SK-N-SH (cell line): ENCODE measurements around the gene CPEB2.

Source experiments
- CTCF ChIP-seq: fragments of 200-600 bp; sonication (generic); IDR thresholded peaks from 2 replicates; pipeline ENCODE4 v1.6.1; 2017; ENCODE audit warnings: antibody characterized with exemption, mild to moderate bottlenecking, moderate library complexity
- ELF1 ChIP-seq: IDR thresholded peaks from 2 replicates; pipeline ENCODE4 v1.4.0; 2012
- EP300 ChIP-seq, 2 experiments: IDR thresholded peaks; 2 replicates each; pipeline versions ENCODE4 v1.4.0 to v1.6.1; 2012; ENCODE audit warnings: borderline replicate concordance in 1 of 2, low read depth in 1 of 2, low read length in 1 of 2
- MAX ChIP-seq: IDR thresholded peaks from 2 replicates; pipeline ENCODE4 v1.4.0; 2012; ENCODE audit warnings: low read depth
- POLR2AphosphoS5 ChIP-seq: IDR thresholded peaks from 2 replicates; pipeline ENCODE4 v1.6.1; 2012; ENCODE audit warnings: low read depth, low read length
- REST ChIP-seq: IDR thresholded peaks from 2 replicates; pipeline ENCODE4 v1.6.1; 2012; ENCODE audit warnings: mild to moderate bottlenecking, low read depth, low read length, moderate library complexity
- RXRA ChIP-seq: IDR thresholded peaks from 2 replicates; pipeline ENCODE4 v1.4.0; 2012; ENCODE audit warnings: low read depth, mild to moderate bottlenecking, borderline replicate concordance
- USF1 ChIP-seq: IDR thresholded peaks from 2 replicates; pipeline ENCODE4 v1.4.0; 2012; ENCODE audit warnings: low read depth, borderline replicate concordance

GRCh38 chr4:14958436-14958835 is 43.8 kb upstream of the CPEB2 start:
- TF ChIP-seq REST (no peak), MAX (no peak), CTCF (no peak), POLR2AphosphoS5 (no peak), USF1 (no peak), EP300 (IDR thresholded peaks at IDR 0.05; ENCODE audit: borderline replicate concordance in 1 of 2, low read depth in 1 of 2, low read length in 1 of 2) (no peak), ELF1 (no peak), RXRA (no peak)
